ENCODE measurements around the gene GEMIN7.

The GEMIN7 gene

GRCh38 chr19:45099467-45100191, 20.6 kb downstream of the GEMIN7 start:
- no peak for TF ChIP-seq CTCF (IDR thresholded peaks at IDR 0.05; ENCODE audit: control insufficient read depth, insufficient read depth, low read depth, low read length, missing control alignments)
- H3K4me3 ChIP-seq (ENCODE audit: control insufficient read depth, low read depth, low read length): no peak overlapping the region
- DNase-seq (ENCODE audit: low read depth): no peak

- no peak overlapping the region for H3K4me3 ChIP-seq (ENCODE audit: control insufficient read depth, low read depth, low read length)
- no peak for DNase-seq (ENCODE audit: low read depth)
- no peak for TF ChIP-seq CTCF (IDR thresholded peaks at IDR 0.05; ENCODE audit: control insufficient read depth, insufficient read depth, low read depth, low read length, missing control alignments)
These were observed 21.1 kb downstream of the GEMIN7 start for GRCh38 chr19:45100201-45100600.

GRCh38 chr19:45100846-45101252, 21.8 kb downstream of the GEMIN7 start:
- no peak for TF ChIP-seq CTCF (IDR thresholded peaks at IDR 0.05; ENCODE audit: control insufficient read depth, insufficient read depth, low read depth, low read length, missing control alignments)
- no peak overlapping the region for H3K4me3 ChIP-seq (ENCODE audit: control insufficient read depth, low read depth, low read length)
- DNase-seq (ENCODE audit: low read depth): no peak

- DNase-seq (ENCODE audit: low read depth): no peak
- TF ChIP-seq CTCF (IDR thresholded peaks at IDR 0.05; ENCODE audit: control insufficient read depth, insufficient read depth, low read depth, low read length, missing control alignments): no peak
- no peak overlapping the region for H3K4me3 ChIP-seq (ENCODE audit: control insufficient read depth, low read depth, low read length)
These were observed 22.7 kb downstream of the GEMIN7 start for GRCh38 chr19:45101806-45102205.

GRCh38 chr19:45102481-45102880, 23.4 kb downstream of the GEMIN7 start:
- no peak overlapping the region for H3K4me3 ChIP-seq (ENCODE audit: control insufficient read depth, low read depth, low read length)
- TF ChIP-seq CTCF (IDR thresholded peaks at IDR 0.05; ENCODE audit: control insufficient read depth, insufficient read depth, low read depth, low read length, missing control alignments): no peak

GRCh38 chr19:45103156-45103507, 24.1 kb downstream of the GEMIN7 start:
- H3K4me3 ChIP-seq (ENCODE audit: control insufficient read depth, low read depth, low read length): no peak overlapping the region
- no peak for TF ChIP-seq CTCF (IDR thresholded peaks at IDR 0.05; ENCODE audit: control insufficient read depth, insufficient read depth, low read depth, low read length, missing control alignments)
- DNase-seq (ENCODE audit: low read depth): no peak

More at GRCh38 chr19:45102481-45102880, 23.4 kb downstream of the GEMIN7 start:
- no peak for DNase-seq (ENCODE audit: low read depth)
